ENCODE results near the gene HOGA1.

HOGA1 gene

DNA sequence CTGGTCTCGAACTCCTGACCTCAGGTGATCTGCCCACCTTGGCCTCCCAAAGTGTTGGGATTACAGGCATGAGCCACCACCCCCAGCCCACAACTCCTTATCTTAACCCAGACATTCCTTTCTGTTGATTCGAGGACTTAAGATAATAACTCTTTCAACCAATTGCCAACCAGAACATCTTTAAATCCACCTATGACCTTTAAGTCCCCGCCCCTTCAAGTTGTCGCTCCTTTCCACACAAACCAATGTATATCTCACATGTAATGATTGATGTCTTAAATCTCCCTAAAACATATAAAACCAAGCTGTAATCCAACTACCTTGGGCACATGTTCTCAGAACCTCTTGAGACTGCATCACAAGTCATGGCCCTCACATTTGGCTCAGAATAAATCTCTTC, 19.4 kb upstream of the HOGA1 start:
- Histone ChIP-seq H3K36me3 (ENCODE audit: insufficient read depth, low read length) (no peaks in the 10 kb centered on the region), H3K27ac (no peak overlapping the region), H3K9ac (ENCODE audit: insufficient read length) (no peak overlapping the region), H3K4me3 (no peak overlapping the region), H3K9me3 (ENCODE audit: low read depth, low read length) (no peaks in the 10 kb centered on the region)
- no peak for DNase-seq (ENCODE audit: low read depth, low spot score)
- no peak for TF ChIP-seq POLR2AphosphoS5 (IDR thresholded peaks at IDR 0.05; ENCODE audit: borderline replicate concordance, low read depth, low read length)
- no peak for TF ChIP-seq FOXP2 (optimal IDR thresholded peaks at IDR 0.05; ENCODE audit: control extremely low read depth, extremely low read length, insufficient read depth)
- no peak for TF ChIP-seq EZH2 (IDR thresholded peaks at IDR 0.05)

DNA sequence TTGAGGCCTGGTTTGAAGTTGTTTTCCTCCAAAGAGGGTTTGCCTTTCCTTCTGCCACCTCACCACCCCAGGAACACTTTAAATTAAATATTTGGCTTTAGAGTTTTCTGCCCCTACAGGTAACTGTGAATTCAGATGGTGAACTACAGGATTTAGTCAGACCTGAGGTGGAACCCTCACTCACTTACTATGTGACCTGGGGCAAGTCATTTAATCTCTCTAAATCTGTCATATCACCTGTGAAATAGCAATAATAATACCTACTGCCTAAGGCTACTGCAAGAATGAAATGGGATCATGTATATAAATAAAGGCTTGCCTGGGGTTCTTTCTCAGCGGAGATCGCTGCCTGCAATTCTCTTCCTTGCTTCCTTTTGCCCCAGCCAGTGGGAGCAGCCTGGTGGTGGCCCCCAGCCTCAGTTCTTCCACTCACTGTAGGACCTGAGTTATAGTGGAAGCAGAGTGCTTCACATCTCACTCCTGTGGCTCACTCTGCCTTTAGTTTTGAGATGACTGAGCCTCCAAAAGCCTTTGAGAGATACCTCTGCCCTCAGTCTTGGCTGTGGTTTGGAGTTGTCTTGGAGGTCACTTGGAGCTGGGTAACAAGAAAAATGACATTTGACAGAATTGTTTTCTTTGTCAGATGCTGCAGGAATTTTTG, 17.7 kb upstream of the HOGA1 start:
- no peaks in the 10 kb centered on the region for H3K9me3 ChIP-seq (ENCODE audit: low read depth, low read length)
- H3K9ac ChIP-seq (ENCODE audit: insufficient read length): no peak overlapping the region
- no peak for DNase-seq (ENCODE audit: low read depth, low spot score)
- H3K27ac ChIP-seq: no peak overlapping the region
- no peak overlapping the region for H3K4me3 ChIP-seq
- TF ChIP-seq FOXP2 (optimal IDR thresholded peaks at IDR 0.05; ENCODE audit: control extremely low read depth, extremely low read length, insufficient read depth): no peak
- no peak for TF ChIP-seq EZH2 (IDR thresholded peaks at IDR 0.05)
- no peak for TF ChIP-seq POLR2AphosphoS5 (IDR thresholded peaks at IDR 0.05; ENCODE audit: borderline replicate concordance, low read depth, low read length)
- no peaks in the 10 kb centered on the region for H3K36me3 ChIP-seq (ENCODE audit: insufficient read depth, low read length)

DNA sequence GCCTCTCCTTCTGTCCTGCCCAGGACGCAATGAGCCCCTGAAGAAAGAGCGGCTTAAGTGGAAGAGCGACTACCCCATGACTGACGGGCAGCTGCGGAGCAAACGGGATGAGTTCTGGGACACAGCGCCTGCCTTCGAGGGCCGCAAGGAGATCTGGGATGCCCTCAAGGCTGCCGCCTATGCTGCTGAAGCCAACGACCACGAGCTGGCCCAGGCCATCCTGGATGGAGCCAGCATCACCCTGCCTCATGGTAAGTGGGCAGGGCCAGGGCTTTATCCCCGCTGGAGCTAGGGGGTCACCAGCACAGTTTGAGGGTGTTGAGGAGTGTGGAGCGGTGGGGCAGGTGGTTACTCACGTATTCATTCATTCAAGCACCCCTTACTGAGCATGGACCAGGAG, 16.3 kb upstream of the HOGA1 start:
- DNase-seq (ENCODE audit: low read depth, low spot score): no peak
- TF ChIP-seq EZH2 (IDR thresholded peaks at IDR 0.05): no peak
- no peak for TF ChIP-seq FOXP2 (optimal IDR thresholded peaks at IDR 0.05; ENCODE audit: control extremely low read depth, extremely low read length, insufficient read depth)
- Histone ChIP-seq H3K4me3 (no peak overlapping the region), H3K9ac (ENCODE audit: insufficient read length) (no peak overlapping the region), H3K9me3 (ENCODE audit: low read depth, low read length) (no peaks in the 10 kb centered on the region), H3K36me3 (ENCODE audit: insufficient read depth, low read length) (no peaks in the 10 kb centered on the region), H3K27ac (no peak overlapping the region)

DNA sequence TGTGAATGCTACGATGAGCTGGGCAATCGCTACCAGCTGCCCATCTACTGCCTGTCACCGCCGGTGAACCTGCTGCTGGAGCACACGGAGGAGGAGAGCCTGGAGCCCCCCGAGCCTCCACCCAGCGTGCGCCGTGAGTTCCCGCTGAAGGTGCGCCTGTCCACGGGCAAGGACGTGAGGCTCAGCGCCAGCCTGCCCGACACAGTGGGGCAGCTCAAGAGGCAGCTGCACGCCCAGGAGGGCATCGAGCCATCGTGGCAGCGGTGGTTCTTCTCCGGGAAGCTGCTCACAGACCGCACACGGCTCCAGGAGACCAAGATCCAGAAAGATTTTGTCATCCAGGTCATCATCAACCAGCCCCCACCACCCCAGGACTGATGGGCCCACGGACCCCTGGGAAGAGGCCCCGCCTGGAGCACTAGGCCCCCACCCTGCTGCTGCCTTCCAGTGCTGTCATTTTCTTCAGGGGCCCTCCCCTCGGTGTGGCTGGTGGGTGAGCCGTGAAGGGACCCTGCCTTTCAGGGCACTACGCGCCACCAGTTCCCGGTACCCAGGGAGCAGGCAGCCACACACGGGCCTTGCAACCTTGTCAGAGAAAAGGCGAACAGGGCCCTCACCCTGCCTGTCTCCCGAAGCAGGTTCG, 13.9 kb upstream of the HOGA1 start:
- DNase-seq (ENCODE audit: low read depth, low spot score): no peak
- Histone ChIP-seq H3K9me3 (ENCODE audit: low read depth, low read length) (no peaks in the 10 kb centered on the region), H3K36me3 (ENCODE audit: insufficient read depth, low read length) (no peaks in the 10 kb centered on the region), H3K9ac (ENCODE audit: insufficient read length) (no peak overlapping the region), H3K27ac (no peak overlapping the region), H3K4me3 (no peak overlapping the region)
- TF ChIP-seq FOXP2 (optimal IDR thresholded peaks at IDR 0.05; ENCODE audit: control extremely low read depth, extremely low read length, insufficient read depth) (no peak), POLR2AphosphoS5 (IDR thresholded peaks at IDR 0.05; ENCODE audit: borderline replicate concordance, low read depth, low read length) (no peak), EZH2 (IDR thresholded peaks at IDR 0.05) (no peak)

DNA sequence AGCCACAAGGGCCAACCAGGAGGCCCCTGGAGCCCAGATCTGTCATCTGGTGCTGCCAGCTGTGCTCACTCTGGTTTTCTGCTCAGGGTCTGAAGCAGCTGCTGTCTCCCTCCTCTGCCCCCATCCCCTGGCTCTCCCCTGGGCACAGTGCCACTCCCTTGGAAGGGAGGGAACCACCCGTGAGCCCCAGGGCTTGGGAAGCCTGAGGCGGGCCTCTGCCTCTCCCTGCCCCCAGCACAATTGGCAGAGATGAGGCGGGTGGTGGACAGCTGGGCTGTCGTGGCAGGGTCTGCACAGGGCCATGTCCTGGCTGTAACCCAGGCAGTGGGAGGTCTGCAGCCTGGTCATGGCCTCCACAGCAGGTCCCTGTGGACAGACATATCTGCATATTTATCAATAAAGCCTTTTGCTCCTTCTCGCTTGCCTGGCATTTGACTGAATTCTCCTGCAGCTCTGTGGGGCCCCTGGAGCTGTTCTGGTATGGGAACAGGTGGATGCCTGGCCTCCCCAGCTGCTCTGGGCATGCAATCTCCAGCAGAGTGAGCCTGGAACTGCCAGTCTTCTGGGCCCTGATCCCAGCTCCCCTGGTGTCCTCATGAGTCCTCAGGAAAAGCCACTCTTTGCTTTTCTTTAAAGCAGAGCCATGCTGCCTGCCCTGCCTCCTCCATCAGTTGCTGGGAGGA, 13.3 kb upstream of the HOGA1 start:
- Histone ChIP-seq H3K4me3 (no peak overlapping the region), H3K9me3 (ENCODE audit: low read depth, low read length) (no peaks in the 10 kb centered on the region), H3K36me3 (ENCODE audit: insufficient read depth, low read length) (no peaks in the 10 kb centered on the region), H3K9ac (ENCODE audit: insufficient read length) (no peak overlapping the region), H3K27ac (no peak overlapping the region)
- no peak for TF ChIP-seq POLR2AphosphoS5 (IDR thresholded peaks at IDR 0.05; ENCODE audit: borderline replicate concordance, low read depth, low read length)
- no peak for TF ChIP-seq EZH2 (IDR thresholded peaks at IDR 0.05)
- no peak for TF ChIP-seq FOXP2 (optimal IDR thresholded peaks at IDR 0.05; ENCODE audit: control extremely low read depth, extremely low read length, insufficient read depth)
- no peak for DNase-seq (ENCODE audit: low read depth, low spot score)

DNA sequence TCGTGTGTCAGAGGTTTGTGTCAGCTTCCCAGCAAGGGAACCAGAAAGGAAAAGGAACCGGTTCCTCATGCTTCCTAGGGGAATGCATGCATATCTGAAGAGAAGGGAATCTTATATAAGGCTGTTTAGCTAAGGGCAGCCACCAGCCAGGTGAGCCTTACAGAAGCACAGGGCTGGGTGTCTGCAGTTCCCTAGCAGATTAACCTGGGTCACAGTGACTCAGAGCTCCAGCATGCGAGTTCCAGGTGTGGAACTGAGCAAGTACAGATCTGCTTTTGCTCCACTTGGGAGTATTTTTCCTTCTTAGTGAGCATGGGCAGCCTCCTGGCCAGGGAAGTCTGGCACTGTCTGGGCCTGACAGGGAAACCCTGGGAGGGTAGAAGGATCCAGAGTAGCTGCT, 12.6 kb upstream of the HOGA1 start:
- TF ChIP-seq EZH2 (IDR thresholded peaks at IDR 0.05): no peak
- no peak for TF ChIP-seq FOXP2 (optimal IDR thresholded peaks at IDR 0.05; ENCODE audit: control extremely low read depth, extremely low read length, insufficient read depth)
- TF ChIP-seq POLR2AphosphoS5 (IDR thresholded peaks at IDR 0.05; ENCODE audit: borderline replicate concordance, low read depth, low read length): no peak
- no peak for DNase-seq (ENCODE audit: low read depth, low spot score)
- H3K4me3 ChIP-seq: no peak overlapping the region
- H3K9me3 ChIP-seq (ENCODE audit: low read depth, low read length): no peaks in the 10 kb centered on the region
- no peak overlapping the region for H3K9ac ChIP-seq (ENCODE audit: insufficient read length)
- no peaks in the 10 kb centered on the region for H3K36me3 ChIP-seq (ENCODE audit: insufficient read depth, low read length)
- no peak overlapping the region for H3K27ac ChIP-seq

DNA sequence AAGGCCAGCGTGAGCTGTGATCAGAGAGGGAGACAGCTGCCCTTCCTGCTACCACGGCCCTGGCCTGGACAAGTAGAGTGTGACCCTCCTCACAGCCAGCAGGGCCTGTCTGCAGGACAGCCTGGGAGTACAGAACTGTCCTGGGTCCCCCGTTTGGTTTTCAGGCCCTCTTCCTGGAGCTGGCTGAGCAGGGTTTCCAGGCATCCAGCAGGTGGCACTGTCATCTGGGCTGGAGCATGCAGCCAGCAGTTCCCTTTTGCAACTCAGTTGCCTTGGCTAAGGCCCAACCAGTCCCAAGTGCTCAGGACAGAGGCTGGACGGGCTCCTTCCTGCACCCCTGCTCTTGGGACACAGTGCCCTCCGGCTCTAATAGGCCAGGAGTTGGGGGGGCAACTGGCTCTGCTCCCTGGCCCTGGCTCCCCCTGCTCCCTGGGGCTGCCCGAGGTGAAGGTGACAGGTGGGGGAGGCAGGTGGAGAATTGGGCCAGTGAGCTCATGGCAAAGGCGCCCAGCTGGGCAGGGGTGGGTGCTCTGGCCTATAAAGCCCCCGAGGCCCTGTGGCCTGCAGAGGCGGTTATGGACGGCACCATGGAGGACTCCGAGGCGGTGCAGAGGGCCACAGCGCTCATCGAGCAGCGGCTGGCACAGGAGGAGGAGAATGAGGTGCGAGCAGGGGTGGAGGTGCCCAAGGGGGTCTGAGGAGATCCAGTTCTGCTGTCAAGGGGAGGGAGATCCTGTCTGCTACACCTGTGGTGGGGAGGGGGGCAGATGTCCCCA, 11.8 kb upstream of the HOGA1 start, which contains the start of gene ANKRD2:
TSS of gene ANKRD2 (plus strand) at position 566 of the 776 bp plus-strand sequence. CDS start at position 576, 10 bp downstream.
- Histone ChIP-seq H3K27ac (no peak within 1 kb of the TSS), H3K9me3 (ENCODE audit: low read depth, low read length) (no peaks in the 10 kb centered on the region), H3K36me3 (ENCODE audit: insufficient read depth, low read length) (no peaks in the 10 kb centered on the region), H3K9ac (ENCODE audit: insufficient read length) (no peak within 1 kb of the TSS), H3K4me3 (no peak within 1 kb of the TSS)
- DNase-seq (ENCODE audit: low read depth, low spot score): no peak
- TF ChIP-seq FOXP2 (optimal IDR thresholded peaks at IDR 0.05; ENCODE audit: control extremely low read depth, extremely low read length, insufficient read depth): no peak
- TF ChIP-seq EZH2 (IDR thresholded peaks at IDR 0.05): no peak
- no peak for TF ChIP-seq POLR2AphosphoS5 (IDR thresholded peaks at IDR 0.05; ENCODE audit: borderline replicate concordance, low read depth, low read length)

DNA sequence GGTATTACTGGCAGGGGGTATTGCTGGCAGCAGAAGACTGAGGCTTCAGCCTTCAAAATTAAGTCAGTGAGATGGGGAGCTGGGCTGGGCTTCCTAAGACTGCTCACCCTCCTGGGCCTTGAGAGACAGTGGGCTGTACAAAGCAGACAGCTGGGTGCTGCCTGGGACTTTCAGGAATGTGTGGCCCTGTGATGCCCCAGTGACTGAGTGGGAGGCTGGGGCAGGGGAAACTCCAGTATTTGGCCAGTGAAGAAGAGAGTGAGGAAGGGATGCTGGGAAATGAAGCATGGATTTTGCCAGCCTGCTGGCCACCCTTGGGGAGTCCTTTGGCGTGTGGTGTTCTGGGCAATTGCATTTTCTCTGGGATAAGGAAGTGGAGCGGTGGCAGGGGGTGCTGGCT, 11.2 kb upstream of the HOGA1 start:
- no peak for TF ChIP-seq EZH2 (IDR thresholded peaks at IDR 0.05)
- TF ChIP-seq POLR2AphosphoS5 (IDR thresholded peaks at IDR 0.05; ENCODE audit: borderline replicate concordance, low read depth, low read length): no peak
- TF ChIP-seq FOXP2 (optimal IDR thresholded peaks at IDR 0.05; ENCODE audit: control extremely low read depth, extremely low read length, insufficient read depth): no peak
- DNase-seq (ENCODE audit: low read depth, low spot score): no peak
- no peak overlapping the region for H3K4me3 ChIP-seq
- H3K36me3 ChIP-seq (ENCODE audit: insufficient read depth, low read length): no peaks in the 10 kb centered on the region
- no peaks in the 10 kb centered on the region for H3K9me3 ChIP-seq (ENCODE audit: low read depth, low read length)
- no peak overlapping the region for H3K9ac ChIP-seq (ENCODE audit: insufficient read length)
- H3K27ac ChIP-seq: no peak overlapping the region
